GM18873 (cell line): ENCODE results near the gene ATP8B3.

ENCODE experiments used
- ATAC-seq: cut with Tn5 transposase; IDR thresholded peaks from one replicate; pipeline ENCODE4 v1.9.1; 2021; ENCODE audit warnings: mild to moderate bottlenecking, moderate library complexity, moderate number of reproducible peaks; ENCODE audit not compliant: unreplicated experiment, low FRiP score

Gene ATP8B3

DNA sequence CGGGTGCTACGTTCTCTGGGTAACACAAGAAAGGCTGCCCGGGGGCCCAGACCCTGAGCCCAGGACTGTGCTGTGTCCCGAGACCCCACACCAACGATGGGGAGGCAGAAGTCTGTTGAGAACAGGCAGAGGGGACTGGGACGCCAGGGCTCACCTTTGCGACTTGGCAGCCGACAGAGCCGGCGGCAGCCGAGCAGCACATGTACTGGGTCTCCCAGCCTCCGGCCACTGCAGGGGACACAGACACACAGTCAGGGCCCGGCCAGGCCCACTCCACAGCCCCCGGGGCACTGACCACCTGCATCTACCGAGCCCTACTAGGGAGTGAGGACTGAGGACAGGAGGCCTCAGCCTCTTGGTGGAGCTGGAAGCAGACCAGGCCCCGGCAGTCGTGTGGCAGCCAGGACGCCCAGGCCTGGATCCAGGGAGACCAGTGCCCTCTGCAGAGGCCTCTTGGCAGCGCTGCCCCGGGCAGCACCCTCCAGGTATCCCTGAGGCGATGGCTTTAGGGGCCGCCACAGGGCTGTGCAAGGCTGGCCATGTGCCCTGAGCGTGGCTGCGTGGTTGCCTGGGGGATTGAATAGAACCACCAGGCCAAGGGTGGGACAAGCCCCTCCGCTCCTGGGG lies 5.6 kb upstream of the ATP8B3 start:
- ATAC-seq = no peak

DNA sequence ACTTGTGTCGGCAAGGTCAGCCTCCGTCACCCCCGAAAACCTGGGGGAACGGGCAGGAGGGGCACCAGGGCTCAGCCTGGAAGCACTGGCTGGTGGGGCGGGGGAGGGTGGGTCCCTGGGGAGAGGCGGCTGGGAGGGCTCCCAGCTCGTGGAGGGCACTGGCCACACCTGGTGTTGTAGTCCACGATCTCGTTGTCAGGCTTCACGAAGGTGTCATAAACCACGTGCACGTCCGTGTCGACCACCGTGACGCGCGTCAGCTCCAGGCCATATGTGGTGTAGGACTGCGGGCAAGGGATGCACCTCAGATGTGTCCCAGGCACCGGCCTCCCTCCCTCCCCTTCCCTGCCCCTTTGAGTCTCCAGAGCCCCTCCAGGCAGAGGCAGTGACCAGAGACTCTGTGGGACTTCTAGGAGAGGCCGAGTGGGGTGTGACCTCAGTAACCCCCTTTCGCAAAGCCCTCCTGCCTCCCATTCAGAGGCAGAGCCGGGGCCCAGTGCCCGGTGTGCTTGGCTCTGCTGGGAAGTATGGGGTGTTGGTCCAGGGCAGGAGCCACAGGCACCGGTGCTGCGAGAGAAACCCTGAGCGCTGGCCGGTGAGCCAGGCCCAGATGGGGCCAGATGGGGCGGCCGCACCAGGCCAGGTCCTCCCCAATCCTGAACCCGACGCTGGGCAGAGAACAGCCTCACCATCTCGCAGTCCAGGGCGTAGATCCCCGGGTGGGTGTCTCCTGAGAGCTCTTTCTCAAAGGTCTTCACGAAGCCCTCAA lies 4.6 kb upstream of the ATP8B3 start:
- no peak for ATAC-seq

DNA sequence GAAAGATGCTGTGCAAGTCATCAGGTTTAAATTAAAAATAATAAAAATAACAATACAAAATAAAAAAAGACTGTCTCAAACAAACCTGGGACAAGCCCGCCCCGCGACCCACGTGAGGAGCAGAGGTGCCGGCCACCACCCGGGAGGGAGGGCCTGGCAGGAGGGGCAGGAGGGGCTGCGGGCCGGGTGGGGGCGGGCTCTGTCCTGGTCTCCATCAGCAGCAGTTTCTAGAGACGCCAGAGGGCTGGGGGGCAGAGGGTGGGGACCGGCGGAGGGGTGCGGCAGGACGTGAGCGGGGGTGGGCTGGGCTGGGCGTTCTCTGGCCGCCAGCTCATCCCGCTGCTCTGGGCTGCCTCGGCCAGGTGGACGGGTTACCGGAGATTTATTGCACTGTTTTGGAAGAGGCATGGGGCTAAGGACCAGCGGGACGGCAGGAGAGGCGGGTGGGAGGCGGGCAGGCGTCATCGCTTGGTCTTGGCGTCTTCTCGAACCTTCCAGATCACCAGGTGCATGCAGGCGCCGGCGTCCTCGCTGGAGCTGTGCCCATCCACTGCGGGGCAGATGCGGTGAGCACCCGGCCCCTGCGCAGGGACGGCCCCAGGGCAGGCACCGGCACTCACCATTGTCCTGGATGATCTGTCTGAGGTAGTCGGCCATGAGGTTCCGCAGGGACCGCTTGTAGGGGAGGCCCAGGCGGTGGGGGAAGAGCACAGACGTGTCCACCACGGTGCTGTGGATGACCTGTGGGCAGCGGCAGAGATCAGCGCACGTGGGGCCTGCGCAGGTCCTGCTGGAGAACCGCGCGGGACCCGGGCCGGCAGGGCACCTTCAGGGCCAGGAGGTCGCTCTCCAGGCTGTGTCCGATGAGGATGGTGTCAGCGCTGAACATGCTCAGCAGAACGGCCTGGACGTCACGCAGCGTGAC lies 3.8 kb upstream of the ATP8B3 start:
- ATAC-seq = no peak

DNA sequence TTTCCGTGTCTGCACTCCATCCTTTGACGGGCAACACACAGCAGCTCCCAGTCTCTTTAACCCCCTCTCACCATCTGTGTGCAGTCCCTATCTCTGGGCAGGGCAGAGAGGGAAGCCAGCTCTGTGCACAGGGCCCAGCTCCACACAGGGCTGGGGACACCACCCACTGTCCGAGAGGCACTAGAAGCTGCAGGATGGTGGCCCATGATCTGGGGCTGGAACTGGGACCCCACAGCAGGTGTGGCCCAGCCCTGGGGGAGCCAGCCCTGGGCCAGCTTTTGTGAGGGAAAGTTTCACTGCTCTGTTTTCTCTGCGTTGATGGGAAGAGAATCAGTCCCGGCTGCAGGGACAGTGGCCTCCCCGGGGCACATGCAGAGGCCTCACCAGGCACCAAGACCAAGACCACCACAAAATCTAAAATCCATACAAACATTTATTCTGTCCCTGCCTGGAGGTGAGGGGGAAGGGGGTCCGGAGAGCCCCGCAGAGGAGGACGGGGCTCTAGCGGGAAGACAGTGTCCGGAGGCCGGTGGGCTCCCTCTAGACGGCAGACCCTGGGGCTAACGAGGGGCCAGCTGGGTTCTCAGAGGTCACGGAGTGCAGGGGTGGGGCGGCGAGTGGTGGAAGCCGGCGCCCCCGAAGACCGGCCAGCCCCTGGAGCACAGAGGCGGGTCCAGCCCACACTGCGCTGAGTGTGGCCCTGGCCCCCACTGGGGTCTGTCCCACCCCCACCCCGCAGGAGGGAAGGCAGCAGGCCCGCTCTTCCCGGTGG lies 2.9 kb upstream of the ATP8B3 start:
- ATAC-seq = no peak

DNA sequence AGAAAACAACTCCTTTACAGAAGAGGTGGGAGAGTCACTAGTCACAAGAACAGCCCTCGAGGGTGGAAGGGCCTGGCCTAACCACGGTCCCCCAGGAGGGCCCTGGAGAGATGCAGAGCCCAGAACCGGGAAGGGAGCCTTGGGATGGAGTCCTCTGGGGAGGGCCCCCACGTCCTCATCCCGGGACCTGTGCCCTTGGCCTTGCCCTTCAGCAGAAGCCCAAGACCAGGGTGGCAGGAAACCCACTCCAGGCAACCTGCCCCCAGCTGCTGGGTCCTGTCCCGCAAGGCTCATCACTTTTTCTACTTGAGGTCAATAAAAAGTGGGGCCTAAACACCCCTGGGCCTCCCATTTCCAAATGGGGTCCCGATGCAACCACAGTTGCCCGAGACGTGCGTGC lies 2.3 kb upstream of the ATP8B3 start:
- no peak for ATAC-seq

DNA sequence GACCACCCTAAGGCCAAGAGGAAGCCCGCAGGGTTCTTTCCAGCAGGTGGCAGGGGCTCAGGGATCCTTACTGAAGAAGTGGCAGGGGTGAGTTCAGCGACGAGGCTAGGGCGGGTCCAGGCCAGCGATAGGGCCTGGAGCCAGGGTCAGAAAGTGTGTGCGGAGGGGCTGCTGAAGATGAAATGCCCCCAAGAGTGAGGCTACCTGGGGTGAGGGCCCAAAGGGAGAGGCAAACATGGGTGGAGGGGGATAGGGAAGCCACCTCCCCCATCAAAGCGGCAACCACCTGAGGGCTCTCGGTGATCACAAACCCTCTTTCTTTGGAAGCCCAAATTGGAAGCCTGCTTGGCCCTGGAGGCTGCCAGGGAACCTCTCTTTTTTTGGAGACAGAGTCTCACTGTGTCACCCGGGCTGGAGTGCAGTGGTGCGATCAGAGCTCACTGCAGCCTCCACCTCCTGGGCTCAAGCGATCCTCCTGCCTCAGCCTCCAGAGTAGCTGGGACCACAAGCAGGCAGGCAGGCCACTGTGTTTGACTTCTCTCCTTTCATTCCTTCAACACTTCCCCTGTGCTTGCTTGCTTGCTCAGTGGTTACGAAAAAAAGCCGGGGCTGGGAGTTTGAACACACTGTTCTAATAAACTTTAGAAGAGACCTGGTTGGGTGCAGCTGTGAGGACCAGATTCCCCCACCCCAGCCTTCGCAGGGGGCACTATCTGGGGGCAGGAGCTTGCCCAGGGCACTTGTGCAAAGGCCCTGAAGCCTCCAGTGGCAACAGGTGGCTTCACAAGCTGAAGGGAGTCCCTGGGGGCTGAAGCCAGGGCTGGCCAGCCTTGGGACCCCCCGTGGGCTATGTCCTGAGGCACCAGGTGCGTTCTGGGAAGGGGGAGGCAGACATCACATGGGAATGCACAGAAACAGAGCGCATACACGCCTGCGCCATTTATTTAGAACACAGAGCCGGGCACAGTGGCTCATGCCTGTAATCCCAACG lies 1.4 kb upstream of the ATP8B3 start:
- no peak for ATAC-seq

DNA sequence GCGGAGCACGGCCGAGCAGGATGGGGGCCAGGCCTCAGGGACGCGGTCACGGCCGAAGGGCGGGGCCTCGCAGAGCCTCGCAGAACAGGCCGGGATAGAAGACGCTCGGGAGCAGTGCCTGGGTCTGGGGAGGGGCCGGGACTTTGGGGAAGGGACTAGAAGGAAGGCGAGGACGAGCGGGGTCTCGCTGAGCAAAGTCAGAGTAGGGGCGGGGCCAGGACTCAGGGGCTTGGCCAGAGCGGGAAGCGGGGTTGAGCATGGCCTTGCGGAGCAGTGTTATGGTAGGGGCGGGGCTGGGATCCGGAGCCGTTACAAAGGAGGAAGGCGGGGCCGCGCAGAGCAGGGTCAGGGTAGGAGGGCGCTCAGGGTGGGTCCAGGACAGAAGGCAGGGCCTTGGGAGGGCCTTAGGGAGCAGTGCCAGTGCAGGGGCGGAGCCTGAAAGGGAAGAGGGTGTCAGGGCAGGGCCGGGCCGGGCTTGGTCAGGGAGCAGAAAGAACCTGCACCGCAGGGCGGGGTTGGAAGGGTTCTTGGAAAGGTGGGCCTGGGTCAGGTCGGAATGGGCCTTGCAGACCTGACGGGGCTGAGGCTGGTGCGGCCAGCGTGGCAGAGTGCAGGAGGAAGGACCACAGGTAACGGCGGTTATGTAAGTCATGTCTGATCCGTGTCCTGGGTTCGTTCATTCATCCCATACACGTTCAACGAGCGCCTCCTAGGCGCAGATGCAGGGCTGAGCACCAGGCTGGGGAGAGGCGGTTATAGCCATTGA lies 533 bp upstream of the ATP8B3 start:
- ATAC-seq = peak; percentile 56

DNA sequence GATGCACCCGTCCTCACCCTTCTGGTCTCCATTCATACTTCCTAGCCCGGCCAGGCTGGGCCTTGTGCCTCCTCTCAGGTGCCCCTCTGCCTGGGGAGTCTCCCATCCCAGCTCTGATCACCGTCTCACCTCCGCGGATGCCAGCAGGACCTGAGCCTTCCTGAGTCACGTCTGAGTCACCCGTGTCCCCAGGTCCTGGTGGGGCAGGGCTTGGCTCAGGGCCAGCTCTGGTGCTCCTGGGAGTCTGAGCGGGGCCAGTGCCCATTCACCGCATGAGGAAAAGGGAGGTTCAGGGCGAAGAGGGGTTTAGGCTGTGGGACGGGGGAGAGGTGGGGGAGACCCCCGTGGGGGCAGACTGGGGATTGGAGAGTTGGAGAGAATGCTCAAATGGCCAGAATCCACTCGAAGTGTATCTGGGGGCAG lies 593 bp downstream of the ATP8B3 start:
- no peak for ATAC-seq

DNA sequence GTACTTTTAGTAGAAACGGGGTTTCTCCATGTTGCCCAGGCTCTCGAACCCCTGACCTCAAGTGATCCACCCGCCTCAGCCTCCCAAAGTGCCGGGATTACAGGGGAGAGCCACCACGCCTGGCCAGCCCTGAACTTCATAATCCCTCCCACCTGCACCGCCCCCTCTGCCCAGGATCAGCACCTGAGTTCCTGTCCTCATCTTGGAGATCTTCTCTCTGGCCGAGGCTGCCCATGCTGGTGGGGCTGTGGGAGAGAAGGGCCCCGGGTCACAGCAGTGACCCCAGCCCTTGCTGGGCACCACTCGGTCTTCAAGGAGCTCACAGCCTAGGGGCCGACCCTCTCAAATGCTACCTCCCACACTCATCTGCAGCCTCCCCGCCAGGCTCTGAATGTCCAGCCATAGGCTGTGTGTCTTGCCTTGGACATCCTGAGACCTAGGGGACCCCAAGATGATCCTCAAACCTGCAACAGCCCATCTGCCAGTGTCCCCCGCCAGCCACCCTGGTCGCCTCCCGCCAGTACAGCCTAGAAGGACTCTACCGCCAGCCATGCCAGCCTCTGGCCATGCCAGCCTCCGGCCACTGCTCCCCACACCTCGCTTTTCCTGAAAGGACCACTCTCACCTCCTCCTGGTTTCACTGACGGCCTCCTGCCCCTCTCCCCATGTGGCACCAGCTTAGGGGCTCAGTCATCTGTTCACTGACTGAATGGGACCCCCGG lies 1.5 kb downstream of the ATP8B3 start:
- no peak for ATAC-seq

DNA sequence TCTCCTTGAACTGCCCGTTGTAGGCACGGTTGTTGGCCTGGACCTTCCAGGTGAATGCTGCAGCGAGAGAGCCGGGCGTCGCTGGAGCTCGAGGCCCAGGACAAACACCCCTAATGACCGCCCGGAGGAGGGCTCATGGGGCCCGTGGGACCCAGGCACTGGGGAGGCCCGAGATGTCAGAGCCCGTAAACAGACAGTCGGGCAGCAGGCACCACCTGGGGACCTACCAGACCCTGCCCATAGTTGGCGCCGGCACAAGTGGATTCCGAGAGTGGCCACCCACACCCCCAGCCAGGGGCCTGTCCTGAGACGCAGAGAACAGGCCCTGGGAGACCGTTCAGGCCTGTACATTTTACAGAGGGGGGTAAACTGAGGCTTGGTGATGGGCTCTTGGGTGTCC lies 2.4 kb downstream of the ATP8B3 start:
- ATAC-seq = no peak

DNA sequence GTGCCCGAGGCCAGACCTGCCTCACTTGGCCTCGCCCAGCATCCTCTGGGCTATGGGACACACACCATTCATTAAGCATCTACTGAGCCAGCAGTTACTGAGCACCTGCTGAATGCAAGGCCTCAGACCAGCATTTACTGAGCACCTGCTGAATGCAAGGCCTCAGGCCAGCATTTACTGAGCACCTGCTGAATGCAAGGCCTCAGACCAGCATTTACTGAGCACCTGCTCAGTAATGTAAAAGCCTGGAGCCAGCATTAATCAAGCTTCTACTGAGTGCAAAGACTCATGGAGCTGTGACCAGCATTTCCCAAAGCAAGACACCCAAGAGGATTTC lies 3.7 kb downstream of the ATP8B3 start:
- ATAC-seq = no peak

DNA sequence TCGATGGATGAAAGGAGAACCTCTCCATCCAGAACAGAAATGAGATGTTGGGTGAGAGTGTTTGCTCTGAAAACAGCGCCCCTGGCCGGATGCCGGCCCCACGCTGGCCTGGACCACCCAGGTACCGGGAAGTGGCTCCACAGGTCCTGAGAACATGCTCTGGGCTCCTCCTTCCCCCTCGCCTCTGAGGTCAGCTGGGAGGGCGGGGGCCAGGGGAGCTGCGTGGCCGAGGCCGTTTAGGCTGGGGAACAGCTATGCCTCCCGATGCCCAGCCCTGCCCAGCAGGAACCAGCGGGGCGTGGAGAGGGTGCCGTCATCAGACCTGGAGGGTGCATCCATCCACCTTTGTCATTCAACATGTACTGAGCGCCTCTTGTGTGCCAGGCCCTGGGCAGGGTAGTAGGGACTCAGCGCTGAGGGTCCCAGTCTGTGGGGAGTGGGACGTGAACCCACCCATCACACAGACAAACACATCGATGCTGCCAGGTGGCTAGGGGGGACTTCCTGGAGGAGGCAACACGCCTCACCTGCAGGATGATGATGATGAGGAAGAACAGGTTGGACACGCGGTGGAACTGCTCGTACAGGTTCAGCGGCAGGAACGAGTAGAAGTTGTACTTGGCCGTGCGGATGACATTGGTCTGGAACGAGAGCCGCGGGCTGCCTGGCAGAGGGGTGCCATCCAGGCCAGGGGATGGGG lies 4.2 kb downstream of the ATP8B3 start:
- ATAC-seq = no peak

DNA sequence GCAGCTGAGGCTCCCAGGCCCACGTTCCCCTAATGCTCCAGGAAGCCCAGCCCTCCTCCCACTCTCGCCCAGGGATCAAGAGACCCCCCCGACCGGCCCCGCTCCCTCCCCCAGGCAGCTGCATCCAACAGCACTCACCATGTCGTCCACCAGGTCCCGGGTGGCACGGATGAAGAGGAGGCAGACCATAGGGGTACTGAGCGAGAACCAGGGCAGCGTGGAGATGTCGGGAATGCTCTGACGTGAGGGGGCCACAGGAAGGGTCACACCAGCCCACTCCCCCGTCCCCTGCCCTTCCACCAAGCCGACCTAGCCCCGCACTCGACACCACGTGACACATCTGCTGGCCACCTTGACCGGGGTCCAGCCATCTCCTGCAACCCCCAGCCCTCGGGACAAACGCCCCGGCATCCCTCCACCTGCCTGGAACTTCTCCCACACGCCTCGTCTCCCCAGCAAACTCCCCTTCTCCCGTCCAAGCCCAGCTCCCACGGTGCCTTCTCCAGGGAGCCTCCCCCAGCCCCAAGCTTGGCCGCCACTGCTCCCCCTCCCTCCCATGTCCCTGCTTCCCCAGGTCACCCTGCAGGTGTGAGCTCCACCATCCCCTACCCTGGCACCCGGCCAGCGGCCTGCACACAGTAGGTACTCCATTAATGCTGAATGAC lies 4.9 kb downstream of the ATP8B3 start:
- no peak for ATAC-seq

DNA sequence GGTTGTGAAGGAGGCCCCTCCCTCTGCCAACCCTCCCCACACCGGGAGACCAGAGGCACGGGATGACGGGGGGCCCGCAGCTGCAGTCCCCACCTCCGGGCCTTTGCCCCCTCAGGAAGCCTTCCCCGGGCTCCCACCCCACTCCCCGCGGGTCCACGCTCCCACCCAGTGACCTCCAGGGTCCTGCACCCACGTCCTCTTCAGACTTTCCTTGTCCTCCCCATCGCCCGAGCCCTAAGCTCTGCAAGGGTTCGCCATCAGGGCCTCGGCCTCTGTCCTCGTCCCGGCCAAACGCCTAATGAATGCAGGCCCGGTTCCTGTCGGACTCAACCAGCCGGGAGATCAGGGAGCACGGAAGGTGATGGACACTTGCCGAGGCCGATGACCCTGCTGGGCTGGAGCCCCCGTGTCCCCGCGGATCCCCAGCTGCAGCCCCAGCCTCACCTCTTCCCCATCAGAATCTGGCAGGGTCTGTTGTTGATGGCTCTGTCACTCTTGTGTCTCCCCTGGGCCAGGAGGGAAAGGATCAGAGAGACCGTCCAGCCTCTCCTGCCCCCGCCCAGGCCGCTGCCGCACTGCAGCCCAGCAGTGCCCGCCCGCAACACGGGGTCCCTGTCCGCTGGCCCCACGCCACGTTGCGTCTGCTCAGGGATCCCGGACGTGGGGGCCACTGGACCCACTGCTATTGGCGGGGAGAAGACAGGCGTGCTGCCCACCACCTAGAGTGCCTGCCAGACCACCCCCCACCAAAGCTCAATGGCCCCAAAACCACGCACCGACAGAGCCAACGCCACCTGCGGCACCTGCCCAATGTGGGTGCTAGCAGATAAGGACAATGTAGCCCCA lies 5.7 kb downstream of the ATP8B3 start:
- ATAC-seq = no peak

DNA sequence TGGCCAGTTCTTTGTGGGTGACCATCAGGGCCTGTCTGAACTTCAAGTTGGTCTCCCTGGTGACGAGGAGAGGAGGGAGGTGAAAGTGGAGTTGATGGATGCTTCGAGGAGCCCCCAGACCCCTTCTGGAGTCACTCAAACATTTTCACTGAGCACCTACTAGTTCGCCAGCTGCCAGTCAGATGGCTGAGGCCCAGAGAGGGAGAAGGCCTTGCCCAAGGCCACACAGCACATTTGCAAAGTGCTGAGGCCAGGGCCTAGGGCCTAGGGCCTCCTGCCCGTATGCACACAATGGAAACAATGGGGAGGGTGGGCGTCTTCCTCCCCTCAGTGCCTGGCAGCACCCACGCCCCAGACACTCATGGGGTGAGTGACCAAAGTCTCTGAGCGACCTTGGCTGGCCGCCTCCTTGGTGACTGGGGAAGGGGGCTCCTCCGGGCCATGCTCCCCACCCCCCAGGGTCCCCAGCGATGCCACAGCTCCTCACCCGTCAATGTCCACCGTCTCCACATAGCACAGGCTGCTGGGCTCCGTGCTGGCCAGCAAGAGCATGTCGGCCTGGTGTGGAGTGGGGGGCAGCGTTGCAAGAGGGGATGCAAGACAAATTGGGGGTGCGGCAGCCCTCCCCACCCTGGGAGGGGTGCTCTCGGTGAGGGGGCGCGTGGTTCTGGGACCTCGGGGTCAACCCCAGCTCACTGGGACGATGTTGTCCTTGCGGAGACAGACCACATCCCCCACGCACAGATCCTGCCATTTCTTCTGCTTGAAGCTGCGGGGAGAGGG lies 6.5 kb downstream of the ATP8B3 start:
- ATAC-seq = no peak
